AG09319 (cell line): ENCODE measurements around the gene MKRN2.
"Not testable (repeated sequence)": the region's sequence is repeated elsewhere in the genome, so short reads cannot be mapped to it uniquely, and the experiment has no call there.

Experiments
- DNase-seq: peaks from one replicate; pipeline ENCODE4 v3.0.0-alpha.2; 2010; ENCODE audit warnings: low read depth; ENCODE audit errors: extremely low read depth
- TF ChIP-seq, protein P1 (sequence below): IDR thresholded peaks from 2 replicates; pipeline ENCODE4 v1.5.1; 2011; ENCODE audit warnings: low read depth, mild to moderate bottlenecking, inconsistent platforms, low read length, moderate library complexity

Gene MKRN2

DNA sequence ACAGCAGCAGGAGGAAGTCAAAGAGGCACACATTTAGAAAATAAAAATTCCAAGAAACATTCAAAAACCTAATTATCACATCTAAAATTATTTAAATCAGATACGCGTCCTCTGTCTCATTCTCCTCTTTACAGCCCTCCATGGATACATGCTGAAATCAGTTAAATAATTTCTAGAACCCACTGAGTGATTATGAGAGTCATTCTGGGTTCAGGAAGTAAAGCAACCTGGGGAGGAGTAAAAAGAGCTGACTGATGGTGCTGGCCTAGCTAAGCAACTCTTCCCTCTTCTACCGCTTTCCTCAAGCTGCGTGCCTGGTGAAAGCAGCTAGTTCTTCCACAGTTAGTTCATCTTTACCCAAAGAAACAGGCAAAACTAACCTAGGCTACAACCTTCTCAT, 58.4 kb downstream of the MKRN2 start:
- no peak for DNase-seq
- TF ChIP-seq, protein P1, sequence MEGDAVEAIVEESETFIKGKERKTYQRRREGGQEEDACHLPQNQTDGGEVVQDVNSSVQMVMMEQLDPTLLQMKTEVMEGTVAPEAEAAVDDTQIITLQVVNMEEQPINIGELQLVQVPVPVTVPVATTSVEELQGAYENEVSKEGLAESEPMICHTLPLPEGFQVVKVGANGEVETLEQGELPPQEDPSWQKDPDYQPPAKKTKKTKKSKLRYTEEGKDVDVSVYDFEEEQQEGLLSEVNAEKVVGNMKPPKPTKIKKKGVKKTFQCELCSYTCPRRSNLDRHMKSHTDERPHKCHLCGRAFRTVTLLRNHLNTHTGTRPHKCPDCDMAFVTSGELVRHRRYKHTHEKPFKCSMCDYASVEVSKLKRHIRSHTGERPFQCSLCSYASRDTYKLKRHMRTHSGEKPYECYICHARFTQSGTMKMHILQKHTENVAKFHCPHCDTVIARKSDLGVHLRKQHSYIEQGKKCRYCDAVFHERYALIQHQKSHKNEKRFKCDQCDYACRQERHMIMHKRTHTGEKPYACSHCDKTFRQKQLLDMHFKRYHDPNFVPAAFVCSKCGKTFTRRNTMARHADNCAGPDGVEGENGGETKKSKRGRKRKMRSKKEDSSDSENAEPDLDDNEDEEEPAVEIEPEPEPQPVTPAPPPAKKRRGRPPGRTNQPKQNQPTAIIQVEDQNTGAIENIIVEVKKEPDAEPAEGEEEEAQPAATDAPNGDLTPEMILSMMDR = no peak

DNA sequence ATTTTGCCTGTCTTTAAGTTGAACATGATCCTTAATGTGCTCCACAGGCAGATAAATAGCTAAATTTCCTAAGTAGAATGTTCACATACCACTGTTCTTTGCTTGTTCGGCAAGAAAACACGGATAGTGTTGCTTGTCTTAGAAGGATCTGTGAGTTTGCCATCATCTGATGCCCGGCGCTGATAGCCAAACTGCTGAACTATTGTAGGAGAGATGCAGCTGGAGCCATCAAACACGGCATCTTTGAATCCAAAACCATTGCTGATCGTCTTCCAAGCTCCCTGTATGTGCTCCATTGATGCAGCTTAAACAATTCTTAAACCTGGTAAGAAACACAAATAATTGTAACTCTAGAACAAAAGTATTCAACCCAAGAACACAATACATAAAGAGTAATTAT, 61.5 kb downstream of the MKRN2 start:
- no peak for DNase-seq
- TF ChIP-seq, protein P1 = no peak

DNA sequence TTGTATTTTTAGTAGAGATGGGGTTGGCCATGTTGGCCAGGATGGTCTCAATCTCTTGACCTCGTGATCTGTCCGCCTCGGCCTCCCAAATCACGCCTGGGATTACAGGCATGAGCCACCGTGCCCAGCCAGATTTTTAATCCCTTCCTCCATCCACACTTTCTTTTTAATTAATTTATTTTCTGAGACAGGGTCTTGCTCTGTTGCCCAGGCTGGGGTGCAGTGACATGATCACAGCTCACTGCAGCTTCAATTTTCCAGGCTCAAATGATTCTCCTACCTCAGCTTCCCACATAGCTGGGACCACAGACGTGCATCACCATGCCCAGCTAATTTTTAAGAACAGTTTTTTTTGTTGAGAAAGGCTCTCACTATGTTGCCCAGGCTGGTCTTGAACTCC, 63.4 kb downstream of the MKRN2 start:
- no peak for DNase-seq
- TF ChIP-seq, protein P1 = no peak

DNA sequence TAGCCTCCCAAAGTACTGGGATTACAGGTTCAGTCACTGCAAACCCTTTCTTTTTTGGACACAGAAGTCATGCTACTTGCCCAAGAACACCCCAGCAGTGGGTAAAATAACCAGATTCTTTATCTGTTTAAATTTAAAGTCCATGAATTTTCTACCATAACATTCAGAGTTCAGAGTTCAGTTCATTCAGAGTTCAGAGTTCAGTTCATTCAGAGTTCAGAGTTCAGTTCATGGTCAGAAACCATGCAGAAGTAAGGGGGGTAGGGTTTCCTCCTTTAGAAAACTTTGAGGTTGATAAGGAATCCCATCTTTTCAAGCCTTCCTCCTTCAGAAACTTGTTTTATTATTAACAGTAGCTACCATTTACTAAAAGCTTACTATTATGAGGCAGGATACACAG, 63.8 kb downstream of the MKRN2 start:
- TF ChIP-seq, protein P1 = no peak
- no peak for DNase-seq

DNA sequence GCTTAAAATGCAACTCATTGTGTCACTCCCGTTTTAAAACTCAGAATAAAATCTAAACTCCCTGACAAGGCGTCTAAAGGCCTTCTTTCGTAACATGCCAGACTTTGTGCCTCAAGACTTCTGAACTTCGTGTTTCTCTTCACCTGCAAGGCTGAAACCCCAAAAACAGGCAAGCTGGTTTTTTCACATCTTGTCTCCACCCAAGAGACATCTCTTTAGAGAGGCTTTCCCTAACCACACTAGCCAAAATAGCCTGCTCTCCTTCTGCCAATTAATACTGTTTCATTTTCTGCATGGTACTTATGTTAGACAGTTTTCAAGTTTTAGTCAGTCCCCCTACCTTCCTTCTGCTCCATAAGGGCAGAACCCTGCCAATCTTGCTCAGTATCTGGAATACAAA, 65.4 kb downstream of the MKRN2 start:
- DNase-seq = no peak
- TF ChIP-seq, protein P1 = no peak

DNA sequence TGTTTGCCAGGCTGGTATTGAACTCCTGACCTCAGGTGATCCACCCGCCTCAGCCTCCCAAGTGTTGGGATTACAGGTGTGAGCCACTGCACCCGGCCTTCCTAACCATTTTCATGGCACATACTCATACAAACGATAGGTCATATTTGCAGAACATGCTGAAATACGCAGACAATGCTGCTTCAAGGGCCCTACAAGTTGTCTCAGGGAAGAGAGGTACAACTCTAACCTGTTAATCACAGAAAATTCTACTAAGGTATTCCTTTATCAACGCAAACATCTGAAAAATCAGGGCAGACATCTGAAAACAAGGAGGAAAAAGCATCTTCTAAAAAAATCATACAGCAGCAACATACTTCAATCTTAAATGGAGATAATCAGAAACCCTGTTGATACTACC, 67.2 kb downstream of the MKRN2 start:
- no peak for DNase-seq
- TF ChIP-seq, protein P1 = no peak

DNA sequence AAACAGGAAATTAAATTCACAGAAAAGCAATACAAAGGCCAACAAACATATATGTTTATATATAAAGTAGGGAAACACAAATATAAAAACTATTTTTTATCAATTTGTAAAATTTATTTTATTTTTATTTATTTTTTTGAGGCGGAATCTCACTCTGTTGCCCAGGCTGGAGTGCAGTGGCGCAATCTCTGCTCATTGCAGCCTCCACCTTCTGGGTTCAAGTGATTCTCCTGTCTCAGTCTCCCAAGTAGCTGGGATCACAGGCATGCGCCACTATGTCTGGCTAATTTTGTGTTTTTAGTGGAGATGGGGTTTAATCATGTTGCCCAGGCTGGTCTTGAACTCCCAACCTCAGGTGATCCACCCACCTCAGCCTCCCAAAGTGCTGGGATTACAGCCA, 68.1 kb downstream of the MKRN2 start:
- DNase-seq = not testable (repeated sequence)

DNA sequence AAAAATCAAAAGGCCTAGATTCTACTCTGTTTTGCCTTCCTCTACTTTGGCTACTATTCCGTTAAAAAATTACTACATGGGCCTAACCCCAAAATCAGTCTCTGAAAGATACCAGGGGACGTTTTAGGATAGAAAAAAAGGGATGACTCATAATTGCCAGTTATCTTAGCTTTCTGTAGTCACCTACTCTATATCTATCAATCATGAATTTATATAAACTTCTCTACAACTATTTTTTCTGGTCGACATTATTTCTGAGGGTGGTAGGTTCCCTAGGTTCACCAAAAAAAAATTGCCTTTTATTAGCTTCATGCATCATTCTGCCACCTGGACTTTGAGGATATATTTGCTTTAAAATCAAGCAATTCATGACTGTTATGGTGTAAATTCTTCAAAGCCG, 70.5 kb downstream of the MKRN2 start:
- TF ChIP-seq, protein P1 = no peak
- DNase-seq = no peak
